LHCN-M2 (cell line): Measurements from ENCODE around the gene PRR15L. TPM values are rescaled to one million over a fixed set of nuclear protein-coding genes. Genes with fewer than 3 reads are reported as not detected.
A peak's percentile ranks its signal among the peaks of the same experiment; 100 is the strongest.
"Not testable (repeated sequence)": the region's sequence is repeated elsewhere in the genome, so short reads cannot be mapped to it uniquely, and the experiment has no call there.

Source experiments
- DNase-seq: peaks from one replicate; pipeline ENCODE4 v3.0.0-alpha.2; 2012; ENCODE audit warnings: low read depth
- total RNA-seq: library from RNA; depleted of rRNA; stranded (reverse); fragments of >200 nt; gene quantifications from 2 replicates; pipeline ENCODE4 v1.2.3, GENCODE V29; 2014

The PRR15L gene
- total RNA-seq, 1 experiment from 2014 or later: not detected

DNA sequence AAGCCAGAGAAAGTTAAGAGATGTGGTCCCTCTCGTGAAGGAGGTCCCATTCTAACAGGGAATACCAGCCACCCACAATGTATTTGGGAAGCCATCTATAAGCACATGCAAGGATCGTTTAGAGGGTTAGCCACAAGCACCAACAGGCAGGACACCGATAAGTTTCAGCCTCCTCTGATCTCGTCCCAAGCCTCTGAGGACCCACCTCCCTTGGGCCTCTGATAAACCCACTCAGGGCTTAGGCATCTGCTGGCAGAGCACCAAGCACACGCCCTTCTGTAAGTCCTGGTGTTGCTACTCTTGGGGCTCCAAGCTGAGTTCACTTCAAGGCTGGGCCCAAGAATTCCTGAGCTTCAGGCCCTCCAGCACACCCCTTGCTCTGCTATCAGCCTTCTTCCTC is 21.7 kb downstream of the PRR15L start:
- peak; percentile 84 for DNase-seq

DNA sequence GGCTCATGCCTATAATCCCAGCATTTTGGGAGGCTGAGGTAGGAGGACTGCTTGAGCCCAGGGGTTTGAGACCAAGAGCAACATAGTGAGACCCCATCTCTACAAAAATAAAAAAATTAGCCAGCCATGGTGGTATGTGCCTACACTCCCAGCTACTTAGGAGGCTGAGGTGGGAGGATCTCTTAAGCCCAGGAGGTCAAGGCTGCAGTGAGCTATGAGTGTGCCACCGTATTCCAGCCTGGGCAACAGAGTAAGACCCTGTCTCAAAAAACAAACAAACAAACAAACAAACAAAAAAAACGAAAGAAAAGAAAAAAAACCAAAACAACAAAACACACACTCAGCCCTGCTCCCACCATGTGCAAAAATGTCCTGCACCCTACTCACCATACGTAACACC is 22.2 kb downstream of the PRR15L start:
- not testable (repeated sequence) for DNase-seq

DNA sequence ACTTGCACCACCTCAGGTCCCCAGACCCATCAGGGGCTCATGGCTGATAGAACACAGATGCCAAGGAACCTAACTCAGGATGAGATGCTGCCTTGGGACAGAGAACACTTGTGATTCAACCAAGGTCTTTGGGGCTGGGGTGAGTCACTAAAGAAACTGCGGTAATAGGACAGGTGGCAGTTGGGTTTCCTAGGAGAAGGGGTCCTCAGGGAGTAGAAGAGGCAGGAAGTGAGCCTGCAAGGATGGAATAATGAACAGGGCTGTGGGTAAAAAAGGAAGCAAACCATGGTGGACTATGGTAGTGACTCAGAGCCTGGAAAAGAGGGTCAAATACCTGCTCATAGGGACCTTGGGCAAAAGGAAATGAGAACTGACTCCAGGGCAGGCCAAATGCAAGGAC is 22.8 kb downstream of the PRR15L start:
- DNase-seq: peak; percentile 97

DNA sequence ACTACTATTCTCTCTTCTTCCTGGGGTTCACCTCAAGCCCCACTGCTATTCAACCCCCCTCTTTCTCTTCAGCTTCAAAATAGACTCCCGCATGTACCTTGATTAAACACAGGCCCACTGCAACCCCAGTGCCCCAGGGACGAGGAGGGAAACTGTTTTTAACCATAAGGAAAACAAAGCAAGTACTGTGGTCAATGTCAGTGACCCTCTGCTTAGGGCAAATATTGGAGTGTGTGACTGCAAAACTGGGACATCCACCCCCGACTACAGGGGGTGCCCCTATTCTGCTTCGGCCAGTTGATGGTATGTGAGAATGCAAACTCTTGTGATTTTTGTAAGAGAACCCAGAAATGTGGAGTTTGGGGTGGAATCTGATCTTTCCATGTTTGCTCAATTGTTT is 25.8 kb downstream of the PRR15L start:
- DNase-seq: no peak

DNA sequence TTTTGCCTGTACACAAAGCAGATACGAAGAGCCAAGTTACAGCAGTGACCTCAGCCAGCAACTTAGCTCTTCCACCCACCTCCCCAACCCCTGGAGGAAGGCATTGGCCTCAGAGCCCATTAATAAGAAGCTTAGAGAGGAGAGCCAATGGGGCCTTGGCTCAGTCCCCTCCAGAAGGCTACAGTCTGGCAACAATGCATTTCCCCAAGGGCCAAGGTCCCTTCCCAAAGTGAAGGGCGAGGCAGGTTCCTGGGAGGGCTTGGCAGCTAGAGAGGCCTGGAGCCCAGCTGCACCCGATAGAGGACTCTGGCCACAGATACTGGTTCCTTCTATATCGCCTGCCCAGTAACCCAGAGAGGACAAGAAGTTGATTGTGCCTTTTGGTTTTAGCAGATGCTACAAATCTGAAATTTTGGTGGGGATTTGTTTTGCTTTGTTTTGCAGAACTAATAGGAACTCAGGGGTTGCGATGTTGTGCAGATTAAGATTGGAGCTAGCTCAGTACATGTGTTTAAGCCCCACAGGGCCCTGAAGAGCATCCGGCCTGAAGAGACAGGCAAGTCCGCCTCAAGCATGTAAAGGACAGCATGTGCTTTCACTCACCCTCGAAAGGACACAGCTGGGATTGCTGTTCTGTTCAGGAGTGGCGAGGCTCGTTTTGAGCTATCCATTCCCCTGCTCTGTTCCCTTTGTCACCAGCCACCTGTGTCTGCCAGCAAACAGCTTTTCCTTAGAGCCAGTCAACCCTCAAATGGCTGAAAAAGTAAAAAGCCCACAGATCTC is 28.3 kb downstream of the PRR15L start:
- no peak for DNase-seq

DNA sequence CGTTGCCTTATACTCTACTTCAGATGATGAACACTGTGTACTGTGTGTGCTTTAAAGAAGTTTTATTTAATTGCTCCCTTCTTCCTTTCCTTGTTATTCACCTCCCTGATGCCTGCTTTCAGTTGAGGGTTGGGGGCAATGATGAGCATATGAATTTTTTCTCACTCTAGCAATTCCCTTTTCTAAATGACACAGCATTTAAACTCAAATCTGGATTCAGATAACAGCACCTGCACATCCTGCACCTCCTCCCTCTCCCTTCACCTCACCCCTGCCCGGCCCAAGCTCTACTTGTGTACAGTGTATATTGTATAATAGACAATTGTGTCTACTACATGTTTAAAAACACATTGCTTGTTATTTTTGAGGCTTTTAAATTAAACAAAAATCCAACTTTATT is 29.3 kb downstream of the PRR15L start:
- DNase-seq: no peak

DNA sequence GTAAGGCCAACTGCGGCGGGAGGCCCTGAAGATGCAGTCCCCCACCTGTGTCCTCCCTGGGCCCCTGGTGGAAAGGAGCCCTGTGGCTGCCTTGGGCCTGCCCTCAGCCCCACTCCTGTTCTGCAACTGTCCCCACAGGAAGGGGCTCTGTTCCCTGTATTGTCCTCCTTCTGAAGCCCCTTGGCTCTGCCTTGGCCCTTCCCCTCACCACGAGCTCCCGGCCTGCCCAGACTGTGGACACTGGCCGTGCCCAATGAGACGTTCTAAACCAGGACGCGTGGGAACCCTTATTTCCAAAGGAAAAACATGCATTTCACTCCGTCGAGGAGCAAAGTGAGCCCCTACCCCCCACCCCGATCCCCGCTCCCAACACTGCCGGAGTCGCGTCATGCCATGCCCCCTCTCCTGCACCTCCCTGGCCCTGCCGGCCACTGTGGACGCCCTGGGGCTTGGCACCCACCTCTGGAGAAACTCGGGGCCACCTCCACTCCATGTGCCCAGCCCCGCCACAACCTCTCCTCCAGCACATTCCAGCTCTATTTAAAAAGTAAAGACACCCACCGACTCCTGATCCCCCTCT is 29.8 kb downstream of the PRR15L start:
- DNase-seq: no peak

DNA sequence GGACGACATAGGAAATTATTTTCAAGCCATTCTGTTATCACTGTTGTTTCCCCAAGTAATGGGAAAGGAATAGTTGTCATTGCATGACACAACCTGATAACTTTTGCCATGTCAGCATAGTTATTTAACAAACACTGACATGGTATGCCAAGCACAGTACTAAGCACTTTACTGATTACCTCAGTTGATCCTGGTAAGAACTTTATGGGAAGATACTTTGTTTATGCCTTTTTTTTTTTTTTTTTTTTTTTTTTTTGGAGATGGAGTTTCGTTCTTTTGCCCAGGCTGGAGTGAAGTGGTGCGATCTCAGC is 32.0 kb downstream of the PRR15L start:
- no peak for DNase-seq

DNA sequence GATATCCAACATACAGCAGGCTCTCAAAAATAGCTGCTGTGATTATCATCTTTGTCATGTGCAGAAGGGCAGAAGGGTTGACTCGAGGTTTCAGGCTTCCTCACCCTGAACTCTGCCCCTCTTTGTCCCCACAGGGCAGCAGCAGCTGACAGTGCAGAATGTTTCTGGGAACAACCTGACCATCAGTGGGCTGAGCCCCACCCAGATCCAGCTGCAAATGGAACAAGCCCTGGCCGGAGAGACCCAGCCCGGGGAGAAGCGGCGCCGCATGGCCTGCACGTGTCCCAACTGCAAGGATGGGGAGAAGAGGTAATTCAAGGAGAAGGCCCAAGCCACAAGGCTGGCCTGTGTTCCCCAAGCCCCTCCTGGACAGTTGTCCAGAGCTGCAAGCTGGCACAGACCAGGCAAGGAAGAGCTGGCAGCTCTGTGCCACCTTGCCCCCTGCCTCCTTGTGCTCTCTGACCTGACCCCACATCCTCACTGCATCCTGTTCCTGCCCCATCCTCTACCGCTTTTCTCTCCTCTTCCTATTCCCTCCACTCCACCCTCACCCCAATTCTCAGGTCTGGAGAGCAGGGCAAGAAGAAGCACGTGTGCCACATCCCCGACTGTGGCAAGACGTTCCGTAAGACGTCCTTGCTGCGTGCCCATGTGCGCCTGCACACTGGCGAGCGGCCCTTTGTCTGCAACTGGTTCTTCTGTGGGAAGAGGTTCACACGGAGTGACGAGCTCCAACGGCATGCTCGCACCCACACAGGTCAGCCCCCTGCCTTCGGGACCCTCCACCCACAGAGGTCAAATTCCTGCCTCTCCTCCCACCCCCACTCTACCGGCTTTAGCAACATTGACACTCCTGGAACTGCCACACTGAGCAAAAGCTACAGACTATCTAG is 32.7 kb downstream of the PRR15L start:
- DNase-seq: no peak

DNA sequence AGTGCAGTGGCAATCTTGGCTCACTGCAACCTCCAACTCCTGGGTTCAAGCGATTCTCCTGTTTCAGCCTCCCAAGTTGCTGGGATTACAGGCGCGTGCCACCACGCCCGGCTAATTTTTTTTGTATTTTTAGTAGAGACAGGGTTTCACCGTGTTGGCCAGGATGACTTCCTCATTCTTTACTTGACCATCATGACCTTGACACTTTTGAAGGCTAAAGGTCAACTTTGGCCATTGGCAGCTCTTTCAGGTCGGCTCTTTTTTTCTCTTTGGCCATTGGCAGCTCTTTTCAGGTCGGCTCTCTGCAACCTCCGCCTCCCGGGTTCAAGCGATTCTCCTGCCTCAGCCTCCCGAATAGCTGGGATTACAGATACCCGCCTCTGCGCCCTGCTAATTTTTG is 37.8 kb downstream of the PRR15L start:
- DNase-seq: not testable (repeated sequence)

DNA sequence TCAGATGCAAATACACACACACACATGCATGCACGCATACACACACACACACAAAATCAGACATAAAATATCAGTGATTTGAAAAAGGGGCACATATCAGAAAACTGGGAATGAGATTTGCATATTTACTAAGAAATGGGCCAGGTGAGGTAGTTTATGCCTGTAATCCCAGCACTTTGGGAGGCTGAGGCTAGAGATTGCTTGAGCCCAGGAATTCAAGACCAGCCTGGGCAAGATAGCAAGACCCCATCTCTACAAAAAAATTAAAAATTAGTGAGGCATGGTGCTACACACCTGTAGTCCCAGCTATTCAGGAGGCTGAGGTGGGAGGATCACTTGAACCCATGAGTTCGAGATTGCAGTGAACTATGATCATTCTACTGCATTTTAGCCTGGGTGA is 38.7 kb downstream of the PRR15L start:
- DNase-seq: no peak

DNA sequence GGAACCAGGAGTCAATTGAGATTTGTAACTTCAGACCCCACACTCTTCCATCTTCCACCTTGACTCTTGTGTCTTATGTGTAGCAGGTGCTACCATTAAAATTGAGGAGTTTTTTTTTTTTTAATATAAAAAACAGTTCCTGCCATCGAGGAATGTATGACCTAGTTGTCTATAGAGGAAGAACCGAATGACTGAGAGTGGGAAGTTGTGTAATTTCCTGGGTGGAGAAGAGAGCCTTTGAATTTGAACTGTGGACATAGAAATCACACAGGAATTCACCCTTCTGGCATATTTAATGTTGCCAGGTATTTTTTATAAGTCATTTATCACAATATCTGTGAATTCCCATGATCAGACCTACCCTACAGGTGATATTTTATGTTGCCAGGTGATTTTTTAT is 39.7 kb downstream of the PRR15L start:
- DNase-seq: no peak

DNA sequence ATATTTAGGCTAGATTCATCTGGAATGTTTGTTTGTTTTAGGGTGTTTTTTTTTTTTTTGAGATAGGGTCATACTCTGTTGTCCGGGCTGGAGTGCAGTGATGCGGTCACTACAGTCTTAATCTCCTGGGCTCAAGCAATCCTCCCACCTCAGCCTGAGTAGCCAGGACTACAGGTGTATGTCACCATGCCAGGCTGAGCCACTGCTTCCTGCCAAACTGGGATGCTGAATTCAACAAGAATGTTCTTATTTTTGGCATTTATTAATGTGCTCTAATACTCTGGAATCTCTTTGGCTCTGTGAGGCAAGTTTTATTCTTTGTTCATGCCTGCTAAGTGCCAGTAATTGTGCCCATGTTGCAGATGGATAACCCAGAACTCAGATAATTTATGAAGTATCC is 40.1 kb downstream of the PRR15L start:
- no peak for DNase-seq

DNA sequence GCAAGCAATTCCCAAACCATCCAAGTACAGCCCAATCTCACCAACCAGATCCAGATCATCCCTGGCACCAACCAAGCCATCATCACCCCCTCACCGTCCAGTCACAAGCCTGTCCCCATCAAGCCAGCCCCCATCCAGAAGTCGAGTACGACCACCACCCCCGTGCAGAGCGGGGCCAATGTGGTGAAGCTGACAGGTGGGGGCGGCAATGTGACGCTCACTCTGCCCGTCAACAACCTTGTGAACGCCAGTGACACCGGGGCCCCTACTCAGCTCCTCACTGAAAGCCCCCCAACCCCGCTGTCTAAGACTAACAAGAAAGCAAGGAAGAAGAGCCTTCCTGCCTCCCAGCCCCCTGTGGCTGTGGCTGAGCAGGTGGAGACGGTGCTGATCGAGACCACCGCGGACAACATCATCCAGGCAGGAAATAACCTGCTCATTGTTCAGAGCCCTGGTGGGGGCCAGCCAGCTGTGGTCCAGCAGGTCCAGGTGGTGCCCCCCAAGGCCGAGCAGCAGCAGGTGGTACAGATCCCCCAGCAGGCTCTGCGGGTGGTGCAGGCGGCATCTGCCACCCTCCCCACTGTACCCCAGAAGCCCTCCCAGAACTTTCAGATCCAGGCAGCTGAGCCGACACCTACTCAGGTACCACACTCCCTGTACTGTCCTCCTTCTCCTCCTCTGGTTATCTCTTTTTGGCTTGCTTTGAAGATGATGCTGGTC is 41.0 kb downstream of the PRR15L start:
- DNase-seq: no peak

DNA sequence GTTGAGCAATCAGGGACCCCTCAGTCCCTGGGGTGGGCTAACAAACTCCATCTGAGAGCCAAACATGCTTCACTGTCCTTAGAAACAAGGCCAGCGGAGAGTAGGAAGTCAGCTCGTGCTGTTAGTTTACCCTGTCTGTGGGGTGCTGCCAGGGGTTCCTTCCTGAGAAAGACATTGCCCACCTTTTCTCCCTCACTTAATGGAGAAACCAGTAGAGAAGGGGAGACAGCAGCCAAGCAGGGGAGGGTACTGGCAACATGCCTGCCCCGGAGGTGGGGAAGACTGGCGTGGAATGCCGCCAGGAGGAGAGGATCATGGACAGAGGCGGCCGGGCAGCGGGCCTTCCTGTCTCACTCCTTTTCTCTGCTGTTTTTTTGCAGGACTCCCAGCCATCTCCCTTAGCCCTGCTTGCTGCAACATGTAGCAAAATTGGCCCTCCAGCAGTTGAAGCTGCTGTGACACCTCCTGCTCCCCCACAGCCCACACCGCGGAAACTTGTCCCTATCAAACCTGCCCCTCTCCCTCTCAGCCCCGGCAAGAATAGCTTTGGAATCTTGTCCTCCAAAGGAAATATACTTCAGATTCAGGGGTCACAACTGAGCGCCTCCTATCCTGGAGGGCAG is 41.8 kb downstream of the PRR15L start:
- no peak for DNase-seq

DNA sequence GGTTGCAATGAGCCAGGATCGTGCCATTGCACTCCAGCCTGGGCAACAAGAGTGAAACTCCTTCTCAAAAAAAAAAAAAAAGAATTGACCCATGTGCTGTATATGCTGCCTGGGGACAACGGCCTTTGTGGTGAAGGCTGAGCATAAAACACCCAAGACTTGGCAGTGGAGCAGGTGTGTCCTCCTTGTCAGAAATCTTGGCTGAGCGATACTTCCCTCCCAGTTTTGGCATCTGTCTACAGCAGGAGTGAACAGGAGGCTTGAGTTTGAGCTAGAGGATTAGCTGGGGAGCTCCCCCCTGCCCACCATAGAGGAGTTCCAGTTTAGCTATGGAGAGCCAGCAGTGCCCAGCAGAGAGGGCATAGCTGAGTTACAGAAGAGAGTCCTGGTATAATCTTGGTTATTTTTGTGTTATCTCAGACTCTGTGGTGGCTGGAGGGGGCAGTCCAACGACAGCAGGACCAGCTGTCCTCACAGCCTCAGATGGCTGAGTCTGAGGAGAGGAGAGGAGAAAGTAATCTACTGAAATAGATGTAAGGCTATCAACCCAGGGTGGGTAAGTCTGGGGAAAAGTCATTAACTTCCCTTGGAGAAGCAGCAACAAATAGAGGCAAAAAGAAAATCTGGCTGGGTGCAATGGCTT is 43.3 kb downstream of the PRR15L start:
- DNase-seq: no peak

DNA sequence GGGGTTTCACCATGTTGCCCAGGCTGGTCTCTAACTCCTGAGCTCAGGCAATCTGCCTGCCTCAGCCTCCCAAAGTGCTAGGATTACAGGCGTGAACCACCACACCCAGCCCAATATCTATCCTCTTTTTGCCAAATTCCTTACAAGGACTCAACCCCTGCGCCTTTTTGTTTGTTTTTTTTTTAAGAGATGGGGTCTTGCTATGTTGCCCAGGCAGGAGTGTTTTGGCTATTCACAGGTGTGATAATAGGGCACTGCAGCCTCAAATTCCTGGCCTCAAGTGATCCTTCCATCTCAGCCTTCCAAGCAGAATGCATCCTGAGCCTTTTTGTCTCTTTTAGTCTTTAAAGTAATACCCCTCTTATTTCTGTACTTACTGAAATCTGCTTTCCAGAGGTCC is 44.6 kb downstream of the PRR15L start:
- no peak for DNase-seq

DNA sequence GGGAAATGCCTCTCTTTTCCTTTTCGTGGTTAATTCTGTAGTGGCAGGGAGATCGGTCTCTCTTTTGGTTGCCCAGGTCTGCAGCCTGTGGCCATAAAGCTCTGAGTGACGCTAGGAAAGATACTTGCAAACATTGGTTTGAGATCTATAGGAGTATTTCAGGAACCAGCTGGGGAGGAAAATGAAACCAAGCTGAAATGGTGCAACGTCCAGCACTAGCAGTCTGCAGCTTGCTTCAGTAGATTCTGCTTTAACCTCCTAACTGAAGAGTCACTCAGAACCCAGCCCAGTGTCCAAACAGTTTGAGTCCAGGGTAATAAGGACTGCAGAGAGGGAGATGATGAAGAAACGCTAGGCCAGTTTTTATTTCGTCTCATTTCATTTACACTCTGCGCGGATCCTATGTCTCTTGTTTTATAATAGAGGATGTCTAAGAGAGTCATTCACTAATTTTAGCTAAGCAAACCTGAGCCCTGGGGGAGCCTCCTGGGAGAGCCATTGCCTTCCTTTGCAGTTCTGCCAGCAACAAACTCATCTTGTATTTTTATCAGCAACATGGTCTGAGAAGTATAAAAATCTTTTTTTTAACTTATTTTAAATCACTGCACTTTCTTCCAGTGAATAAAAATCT is 49.6 kb downstream of the PRR15L start:
- DNase-seq: no peak

DNA sequence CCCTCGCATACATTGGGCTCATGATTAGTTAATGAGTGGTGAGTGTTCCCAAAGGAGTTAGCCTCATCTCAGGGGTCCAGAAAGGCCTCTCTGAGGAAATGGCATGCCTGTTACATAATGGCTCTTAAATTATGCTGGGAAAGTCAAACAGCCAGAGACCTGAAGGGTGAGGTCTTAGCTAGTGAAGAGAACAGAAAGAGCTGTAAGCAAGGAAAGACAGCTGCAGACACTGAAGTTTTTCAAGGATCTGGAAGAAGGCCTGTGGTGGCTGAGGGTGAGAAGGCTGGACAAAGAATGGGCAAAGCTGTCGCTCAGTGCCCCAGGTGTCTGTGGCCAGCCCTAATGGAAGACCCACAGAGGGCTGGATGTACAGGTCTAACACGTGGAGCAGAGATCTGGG is 51.2 kb downstream of the PRR15L start:
- DNase-seq: no peak

DNA sequence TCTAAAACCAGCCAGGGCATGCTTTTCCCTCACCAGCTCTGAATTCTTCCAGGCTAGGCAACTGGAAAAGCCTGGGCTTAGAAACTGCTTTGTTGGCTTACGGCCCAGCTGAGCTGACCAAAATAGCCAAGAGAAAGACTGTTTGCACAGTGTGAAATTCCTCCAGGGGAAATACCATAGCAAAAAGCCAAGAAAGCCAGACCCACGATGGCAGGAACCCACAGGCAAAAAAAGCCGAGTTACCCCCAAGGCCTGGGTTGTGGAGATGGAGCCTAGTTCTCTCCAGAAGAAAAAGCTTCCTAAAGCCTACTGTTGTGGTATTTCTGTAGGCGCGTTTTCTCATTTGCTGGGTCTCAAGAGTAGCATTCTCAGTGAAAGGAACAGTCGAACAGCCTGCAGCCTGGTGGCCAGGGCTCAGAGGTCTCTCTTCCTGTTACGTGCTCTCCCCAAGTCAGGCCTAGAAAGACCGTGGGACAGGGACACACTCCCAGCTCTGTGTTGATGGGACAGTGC is 52.4 kb downstream of the PRR15L start:
- DNase-seq: peak; percentile 64
